Amniotic epithelial cell (primary cell): ENCODE measurements around the gene ACLY.
A peak's percentile ranks its signal among the peaks of the same experiment; 100 is the strongest.
"Not testable (repeated sequence)": the region's sequence is repeated elsewhere in the genome, so short reads cannot be mapped to it uniquely, and the experiment has no call there.

ENCODE experiments used
- DNase-seq: peaks from one replicate; pipeline ENCODE4 v3.0.0-alpha.2; 2010; ENCODE audit warnings: low read depth

ACLY gene

DNA sequence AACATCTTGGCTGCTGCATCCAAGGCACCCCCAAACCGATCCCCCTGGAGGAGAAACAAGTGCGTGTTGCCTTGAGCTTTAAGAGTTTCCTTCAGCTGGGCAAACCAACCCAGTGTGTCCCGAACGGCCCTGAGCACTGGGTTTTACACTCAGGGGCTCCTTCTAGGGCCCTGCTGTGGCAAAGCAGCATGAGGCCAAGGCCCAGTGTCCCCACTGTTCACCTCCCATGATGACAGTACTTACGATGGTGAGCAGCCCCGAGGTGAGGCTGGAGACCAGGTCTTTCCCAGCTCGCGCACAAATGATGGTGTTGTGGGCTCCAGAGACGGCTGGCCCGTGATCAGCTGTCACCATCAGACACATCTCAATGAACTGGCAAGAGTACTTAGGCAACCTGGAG lies 47.0 kb downstream of the ACLY start:
- DNase-seq = no peak

DNA sequence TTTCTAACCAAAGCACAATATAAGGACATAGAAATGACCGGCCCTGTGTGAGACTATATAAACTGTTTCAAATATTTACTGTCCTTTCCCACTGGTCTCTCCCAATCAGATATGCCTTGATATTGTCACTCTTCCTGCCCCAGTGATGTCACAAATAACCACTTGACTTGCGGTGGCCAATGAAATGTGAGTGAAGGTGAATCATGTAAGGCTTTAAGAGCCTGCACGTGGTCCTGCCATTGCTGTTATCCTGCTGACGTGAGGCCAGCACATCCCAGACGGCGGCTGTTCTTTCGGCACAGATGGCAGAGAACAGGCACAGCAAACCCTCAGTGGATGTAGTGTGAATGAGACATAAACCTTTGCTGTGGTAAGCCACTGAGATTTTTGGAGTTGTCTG lies 48.1 kb downstream of the ACLY start:
- DNase-seq = peak; percentile 24

DNA sequence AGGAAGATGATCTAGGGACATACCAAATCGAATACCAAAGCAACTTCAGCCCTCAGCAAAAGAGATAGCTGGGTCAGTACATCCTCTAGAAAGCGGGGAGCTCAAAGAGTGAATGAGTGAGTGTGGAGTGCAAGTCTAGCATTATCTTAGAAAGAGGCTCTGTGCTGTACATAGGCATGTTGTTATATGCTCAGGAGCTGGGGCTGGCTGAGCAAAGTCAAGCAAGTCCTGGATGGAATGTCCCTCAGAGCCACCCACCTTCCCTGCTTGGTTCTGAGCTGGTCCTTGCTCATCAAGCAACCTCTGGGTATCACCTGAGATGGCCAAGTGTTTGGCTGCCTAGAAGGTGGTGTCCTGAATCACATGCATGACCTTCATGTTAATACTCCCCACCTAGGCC lies 48.7 kb downstream of the ACLY start:
- no peak for DNase-seq

DNA sequence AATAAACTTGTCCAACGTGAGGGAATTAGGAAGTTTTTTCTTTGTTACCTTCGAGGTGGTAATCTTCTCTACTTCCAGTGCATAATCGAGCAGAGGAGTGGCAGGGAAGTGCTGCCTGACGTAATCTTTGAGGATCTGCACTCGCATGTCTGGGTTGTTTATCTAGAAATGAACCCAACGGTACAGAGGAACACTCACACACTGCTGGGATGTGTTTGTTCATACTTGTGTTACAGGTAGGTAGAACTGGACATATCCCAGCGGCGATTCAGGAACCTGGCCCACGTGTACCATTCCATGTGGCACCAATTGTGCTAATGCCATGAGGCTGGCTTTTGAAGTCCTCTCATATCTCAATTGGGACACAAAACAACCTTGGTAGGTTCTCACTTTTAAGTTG lies 49.3 kb downstream of the ACLY start:
- peak; percentile 19 for DNase-seq

DNA sequence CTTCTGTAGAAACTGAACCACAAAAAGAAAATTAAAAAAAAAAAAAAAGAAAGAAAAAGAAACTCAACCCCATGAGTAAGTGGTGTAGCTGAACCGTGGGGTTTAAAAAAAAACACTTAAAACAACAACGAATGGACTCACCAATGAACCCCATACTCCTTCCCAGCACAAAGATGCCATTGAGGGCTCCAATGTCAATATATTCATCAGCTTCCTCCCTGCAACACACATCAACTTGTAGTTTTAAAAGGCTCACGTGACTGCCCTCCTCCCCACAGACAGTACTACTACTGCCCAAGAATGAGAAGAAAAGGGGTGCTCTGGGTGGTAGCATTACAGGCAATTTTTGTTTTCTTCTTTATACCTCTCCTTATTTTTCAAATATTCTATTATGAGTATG lies 50.2 kb downstream of the ACLY start:
- no peak for DNase-seq

DNA sequence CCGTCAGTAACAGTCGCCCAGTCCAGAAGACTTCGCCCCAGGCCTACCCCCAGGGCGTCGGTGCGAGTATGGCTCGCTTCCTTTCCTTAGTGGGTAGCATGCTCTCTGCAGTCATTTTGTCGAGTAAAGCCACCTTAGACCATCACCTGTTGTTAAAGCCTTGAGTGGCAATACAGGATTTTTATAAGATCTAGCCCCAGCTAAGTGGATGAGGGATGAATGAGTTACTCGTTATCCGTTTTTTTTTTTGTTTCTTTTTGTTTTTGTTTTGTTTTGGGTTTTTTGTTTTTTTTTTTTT lies 53.2 kb downstream of the ACLY start:
- DNase-seq = no peak

DNA sequence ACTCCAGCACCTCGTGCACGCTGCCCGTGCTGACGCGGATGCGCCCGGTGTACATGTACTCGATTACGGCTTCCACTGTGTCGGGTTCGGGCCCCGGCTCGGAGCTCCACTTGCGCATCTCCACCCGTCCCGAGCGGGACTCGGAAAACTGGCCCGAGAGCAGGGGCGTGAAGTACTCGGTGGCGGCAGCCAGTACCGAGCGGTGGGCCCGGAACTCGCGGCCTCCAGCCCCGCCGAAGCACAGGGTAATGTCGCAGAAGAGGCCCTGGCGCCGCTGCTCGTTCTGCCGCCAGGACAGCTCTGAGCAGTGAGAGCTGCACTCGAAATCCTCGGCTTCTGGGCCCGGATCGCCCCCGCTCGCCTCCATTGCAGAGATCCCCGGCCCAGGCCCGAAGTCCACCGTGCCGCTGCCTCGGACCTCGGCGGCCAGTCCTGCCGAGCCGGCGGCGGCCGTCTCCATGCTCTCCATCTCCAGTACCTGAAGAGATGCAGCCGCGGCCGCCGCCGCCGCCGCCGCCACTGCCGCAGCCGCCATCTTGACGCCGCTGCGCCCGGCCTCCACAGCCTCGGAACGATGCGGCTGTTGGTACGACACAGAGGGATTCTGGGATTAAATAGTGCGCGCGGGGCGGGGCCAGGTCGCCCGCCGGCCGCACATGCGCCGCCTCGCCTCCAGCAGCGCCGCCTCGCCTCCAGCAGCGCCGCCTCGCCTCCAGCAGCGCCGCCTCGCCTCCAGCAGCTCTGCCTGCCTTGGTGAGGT lies 53.7 kb downstream of the ACLY start, which contains the start of gene KLHL11:
TSS of gene KLHL11 (minus strand) at position 588 of the 760 bp plus-strand sequence. CDS start at position 535, 53 bp downstream.
- DNase-seq = peak; percentile 84

DNA sequence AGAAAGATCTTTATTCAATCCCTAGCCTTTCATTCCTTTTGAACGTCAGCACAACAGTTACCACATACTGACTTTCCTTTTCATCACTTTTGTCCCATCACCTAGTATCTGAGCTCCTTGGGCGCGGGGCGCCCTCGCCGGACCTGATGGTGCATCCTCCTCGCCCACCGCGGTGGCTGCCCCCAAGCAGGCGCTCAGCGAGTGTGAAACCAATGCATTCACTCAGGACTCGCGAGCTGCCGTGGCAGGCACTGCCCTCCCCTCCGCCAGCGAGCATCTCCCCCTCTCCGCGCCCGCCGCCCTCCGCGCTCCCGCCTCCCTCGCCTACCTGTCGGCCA lies 54.3 kb downstream of the ACLY start:
- no peak for DNase-seq

DNA sequence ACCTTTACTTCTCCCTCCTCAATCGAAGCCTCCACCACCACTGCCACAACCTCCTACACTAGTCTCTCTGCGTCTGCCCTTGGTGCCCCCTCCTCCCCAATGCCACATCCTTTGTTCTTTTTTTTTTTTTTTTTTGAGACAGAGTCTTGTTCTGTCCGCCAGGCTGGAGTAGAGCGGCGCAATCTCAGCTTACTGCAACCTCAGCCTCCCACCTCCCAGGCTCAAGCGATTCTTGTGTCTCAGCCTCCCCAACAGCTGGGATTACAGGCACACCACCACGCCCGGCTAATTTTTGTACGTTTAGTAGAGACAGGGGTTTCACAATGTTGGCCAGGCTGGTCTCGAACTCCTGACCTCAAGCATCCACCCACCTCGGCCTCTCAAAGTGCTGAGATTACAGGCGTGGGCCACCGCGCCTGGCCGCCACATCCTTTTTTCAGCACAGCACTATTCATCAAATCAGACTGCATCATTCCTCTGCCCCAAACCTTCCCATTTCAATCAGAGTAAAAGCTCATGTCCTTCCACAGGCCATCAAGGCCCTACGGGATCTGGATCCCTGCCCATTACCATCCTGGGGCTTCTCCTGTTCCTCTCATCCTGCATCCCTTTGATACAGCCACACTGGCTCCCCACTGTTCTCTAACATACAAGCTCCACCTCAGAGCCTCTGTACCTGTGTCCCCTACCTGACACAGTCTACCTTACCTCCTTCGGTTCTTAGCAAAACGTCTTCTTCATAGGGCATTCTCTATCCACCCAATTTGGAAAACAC lies 55.5 kb downstream of the ACLY start:
- no peak for DNase-seq

DNA sequence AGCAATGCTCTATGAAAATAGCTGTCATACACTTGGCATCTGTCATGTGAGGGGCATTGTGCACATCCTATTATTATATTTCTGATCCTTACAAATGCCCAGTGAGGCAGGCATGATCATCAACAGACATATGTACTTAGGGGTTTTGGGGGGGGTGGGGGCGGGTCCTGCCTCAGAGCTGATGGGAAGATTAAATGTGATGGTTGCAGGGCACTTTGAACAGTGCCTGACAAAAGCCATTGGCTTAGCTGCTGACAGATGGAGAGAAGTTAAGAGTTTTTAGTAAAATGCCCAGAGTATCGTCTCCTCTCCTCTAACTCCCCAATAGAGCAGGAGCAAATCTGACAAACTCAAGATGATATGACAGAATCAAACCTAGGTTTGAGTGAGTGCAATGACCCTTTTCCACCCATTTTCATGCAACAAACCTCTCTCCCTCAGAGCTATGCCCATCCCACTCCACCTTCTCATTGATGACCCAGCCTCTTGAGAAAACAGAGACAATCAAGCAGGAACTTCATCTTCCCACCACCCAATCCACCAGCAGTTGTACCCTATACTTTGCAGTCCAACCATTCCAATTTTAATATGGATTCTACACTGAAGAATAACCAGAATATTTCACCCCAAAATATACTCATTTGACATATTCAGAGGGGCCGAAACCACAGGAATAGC lies 58.4 kb downstream of the ACLY start:
- DNase-seq = no peak

DNA sequence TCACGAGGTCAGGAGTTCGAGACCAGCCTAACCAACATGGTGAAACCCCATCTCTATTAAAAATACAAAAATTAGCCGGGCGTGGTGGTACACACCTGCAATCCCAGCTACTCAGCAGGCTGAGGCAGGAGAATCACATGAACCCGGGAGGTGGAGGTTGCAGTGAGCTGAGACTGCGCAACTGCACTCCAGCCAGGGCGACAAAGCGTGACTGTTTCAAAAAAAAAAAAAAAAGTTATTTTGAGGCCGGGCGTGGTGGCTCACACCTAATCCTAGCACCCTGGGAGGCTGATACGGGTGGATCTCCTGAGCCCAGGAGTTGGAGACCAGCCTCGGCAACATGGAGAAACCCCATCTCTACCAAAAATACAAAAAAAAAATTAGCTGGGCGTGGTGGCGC lies 67.4 kb downstream of the ACLY start:
- not testable (repeated sequence) for DNase-seq

DNA sequence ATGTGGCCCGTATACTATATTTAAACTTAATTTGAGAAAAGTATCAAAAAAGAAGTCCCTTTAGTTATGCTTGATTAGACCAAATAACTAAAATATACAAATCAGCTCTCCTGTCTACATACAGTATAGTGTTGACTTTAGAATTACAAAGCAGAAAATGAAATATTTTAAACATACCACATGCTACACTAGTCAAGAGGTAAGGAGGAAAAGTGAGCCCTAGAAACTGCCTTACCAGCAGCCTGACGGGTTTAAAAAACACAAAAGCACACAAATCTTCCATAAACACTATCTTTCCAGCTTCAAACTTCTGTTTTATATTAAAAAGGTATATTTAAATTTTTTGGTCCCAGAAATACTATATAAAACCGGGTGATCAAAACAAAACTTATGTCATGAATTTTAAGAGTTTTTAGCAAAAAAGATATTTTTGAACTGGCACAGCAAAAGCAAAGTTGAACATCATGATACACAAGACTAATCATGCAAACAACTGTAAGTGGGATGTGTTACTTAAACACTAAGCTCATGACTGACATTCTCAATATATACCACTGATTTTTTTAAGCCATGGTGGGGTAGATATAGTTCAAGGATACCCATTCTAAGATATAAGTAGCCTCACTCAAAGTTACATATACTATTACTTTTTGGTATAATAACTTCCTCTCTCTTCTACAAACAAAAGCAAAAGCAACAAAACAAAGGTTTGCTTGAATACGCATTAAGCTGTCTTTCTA lies 69.3 kb downstream of the ACLY start:
- DNase-seq = no peak

DNA sequence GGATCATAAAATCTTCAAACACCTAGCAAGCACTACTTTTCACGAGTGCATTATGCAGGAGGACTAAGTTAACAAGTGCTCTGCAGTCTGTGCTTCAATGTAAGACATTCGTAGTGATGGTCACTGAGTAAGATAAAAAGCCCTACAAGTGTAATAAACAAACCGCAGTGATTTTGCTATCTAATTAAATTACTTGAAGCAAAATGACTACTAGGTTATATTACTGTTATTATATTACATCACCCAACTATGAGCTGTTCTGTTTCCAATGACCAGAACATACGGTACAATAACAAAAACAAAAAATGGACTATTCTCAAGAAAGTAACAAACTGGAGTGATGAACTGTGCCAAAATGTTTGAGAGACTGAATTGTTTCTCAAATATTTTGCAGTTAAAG lies 70.0 kb downstream of the ACLY start:
- DNase-seq = peak; percentile 31

DNA sequence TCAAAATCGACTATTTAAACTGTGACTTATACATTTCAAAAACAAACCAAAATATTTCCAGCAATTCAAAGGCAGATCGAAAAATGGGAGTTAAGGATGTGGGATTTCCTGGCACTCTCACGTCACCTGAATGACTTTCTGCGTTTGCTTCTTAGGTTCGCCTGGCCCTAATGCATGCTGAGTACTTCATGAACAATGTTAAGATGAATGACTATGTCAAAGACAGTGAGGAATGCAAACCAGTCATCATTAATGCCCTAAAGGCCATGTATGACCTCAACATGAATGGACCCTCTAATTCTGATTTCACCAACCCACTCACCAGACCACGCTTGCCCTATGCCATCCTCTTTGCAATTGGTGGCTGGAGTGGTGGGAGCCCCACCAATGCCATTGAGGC lies 73.8 kb downstream of the ACLY start:
- DNase-seq = no peak

DNA sequence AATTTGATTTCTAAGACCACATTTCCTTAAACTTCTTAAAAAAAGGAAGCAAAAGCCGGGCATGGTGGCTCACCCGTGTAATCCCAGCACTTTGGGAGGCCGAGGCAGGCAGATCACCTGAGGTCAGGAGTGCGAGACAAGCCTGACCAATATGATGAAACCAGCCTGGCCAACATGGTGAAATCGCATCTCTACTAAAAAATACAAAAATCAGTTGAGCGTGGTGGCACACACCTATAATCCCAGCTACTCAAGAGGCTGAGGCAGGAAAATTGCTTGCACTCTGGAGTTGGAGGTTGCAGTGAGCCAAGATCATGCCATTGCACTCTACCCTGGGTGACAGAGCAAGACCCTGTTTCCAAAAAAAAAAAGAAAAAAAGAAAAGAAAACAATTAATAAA lies 78.0 kb downstream of the ACLY start:
- DNase-seq = not testable (repeated sequence)

DNA sequence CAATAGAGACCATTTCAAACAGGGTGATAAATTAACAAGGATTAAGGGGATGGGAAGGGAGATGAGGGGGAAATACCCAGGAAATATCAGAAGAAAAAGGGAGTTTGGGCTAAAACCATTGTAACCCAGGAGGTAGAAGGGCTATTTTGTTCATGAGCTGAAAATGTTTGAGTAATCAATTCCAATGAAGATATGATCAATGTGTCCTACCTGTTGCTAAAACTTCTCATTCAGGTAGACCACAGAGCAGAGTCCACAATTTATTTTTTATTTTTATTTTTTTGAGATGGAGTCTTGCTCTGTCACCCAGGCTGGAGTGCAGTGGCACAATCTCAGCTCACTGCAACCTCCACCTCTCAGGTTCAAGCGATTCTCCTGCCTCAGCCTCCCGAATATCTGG lies 79.3 kb downstream of the ACLY start:
- not testable (repeated sequence) for DNase-seq

DNA sequence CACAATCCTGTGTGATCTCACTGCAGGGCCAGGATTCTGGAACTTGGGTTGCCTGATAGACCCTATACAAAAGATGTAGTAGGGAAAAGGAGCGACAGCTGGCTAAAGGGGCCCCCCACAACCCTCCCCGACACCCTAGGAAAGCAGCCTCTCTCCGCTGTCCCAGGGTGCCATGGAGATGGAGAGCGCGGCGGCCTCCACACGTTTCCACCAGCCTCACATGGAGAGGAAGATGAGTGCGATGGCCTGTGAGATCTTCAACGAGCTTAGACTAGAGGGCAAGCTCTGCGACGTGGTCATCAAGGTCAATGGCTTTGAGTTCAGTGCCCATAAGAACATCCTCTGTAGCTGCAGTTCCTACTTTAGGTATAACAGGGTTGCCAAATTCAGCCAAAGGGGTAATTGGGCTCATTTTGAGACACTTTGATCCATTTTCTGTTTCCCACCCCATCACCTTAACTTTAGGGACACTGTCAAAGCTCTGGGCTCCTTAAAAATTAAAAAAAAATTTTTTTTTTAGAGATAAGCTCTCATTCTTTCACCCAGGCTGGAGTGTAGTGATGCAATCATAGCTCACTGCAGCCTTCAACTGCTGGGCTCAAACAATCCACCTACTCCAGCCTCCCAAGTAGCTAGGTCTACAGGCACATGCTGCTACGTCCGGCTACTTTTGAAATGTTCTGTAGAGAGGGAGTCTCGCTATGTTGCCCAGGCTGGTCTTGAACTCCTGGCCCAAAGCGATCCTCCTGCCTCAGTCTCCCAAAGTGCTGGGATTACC lies 80.8 kb downstream of the ACLY start, which contains the start of gene KLHL10:
TSS of gene KLHL10 (plus strand) at position 65 of the 778 bp plus-strand sequence. CDS start at position 173, 108 bp downstream.
- no peak for DNase-seq

DNA sequence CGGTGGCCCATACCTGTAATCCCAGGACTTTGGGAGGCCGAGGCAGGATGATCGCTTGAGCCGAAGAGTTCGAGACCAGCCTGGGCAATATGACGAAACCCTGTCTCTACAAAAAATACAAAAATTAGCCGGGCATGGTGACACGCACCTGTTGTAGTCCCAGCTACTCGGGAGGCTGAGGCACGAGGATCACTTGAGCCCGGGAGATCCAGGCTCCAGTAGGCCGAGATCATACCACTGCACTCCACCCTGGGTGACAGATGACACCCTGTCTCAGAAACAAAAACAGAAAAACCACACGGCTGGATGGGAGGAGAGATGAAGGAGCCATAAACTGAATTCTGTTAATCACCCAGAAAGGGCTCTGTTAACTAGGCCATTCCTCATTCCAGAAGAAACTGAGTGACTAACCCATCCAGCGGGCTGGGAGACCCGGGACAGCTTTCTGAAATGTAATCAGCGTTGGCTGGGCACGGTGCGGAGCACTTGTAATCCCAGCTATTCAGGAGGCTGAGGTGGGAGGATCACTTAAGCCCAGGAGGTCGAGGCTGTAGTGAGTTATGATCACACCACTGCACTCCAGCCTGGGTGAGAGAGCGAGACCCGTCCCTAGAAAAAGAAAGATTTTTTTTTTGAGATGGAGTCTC lies 82.1 kb downstream of the ACLY start:
- peak; percentile 16 for DNase-seq

DNA sequence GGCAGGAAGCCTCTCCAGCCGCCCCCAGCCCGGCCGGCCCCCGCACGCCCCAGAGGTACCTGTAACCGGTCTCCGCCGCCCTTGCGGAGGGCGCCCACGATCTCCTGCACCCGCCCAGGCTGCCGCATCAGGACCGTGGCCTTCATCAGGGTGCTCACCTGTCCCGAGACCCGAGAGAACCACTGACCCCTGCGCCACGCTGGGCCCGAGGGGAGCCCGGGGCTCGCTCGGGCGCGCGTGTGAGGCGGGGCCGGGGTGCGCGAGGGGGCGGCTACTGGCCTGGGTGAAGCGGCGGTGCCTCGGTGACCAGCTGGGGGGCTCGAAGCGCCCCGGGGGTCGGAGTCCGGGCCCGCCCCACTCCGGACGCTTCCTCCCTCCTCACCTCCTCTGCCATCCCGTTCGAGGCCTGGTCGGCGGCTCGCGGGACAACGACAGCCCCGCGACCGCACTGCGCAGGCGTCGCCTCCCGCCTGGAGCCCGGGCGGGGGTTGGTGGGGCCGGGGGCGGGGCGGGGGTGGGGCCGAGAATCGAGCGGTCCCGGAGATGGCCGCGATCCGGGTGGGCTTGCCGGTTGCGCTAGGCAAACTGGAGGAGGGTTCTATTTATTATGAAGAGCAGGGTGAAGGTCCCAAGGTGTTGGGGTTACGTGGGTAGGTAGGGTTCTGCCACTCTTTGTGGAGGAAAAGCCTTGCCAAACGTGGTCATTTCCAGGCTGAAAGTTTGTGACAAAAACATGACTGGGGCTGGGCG lies 82.8 kb downstream of the ACLY start, which contains the start of gene NT5C3B:
TSS of gene NT5C3B (minus strand) at position 433 of the 750 bp plus-strand sequence. CDS start at position 394, 39 bp downstream.
- no peak for DNase-seq

DNA sequence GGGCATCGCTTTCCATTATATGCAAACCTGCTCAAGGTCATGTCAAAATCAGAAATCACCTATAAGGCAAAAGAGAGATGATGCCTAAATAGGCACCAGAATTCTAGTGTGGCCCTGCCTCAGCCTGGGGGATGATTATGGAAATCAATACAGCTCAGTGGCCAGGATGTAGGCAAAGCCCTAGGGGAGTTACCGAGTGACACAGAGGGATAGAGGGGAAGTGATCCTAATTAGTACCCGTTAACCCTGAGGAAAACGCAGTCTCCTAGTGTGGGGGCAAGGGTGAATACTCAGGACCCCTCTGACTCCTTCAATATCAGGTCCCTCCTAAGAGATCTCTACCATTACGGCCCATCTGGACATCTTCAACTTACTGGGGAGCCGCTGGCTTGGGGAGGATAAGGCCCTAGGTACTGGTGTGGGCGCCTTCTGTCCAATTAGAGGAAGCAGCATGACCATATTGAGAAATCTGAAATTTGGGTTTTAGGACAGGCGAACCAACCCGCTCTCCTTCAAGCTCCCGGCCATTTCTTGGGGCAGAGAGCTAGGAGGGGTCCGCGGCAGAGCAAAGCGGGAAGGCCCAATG lies 83.4 kb downstream of the ACLY start:
- no peak for DNase-seq
